ENCODE data around the gene SLC25A43. TPM values are rescaled to one million over a fixed set of nuclear protein-coding genes. Genes with fewer than 3 reads are reported as not detected.

The SLC25A43 gene
- total and polyA plus RNA-seq, 2 of the 4 experiments (the other 2 are of a cell fraction) = 12.3 to 12.5 TPM

DNA sequence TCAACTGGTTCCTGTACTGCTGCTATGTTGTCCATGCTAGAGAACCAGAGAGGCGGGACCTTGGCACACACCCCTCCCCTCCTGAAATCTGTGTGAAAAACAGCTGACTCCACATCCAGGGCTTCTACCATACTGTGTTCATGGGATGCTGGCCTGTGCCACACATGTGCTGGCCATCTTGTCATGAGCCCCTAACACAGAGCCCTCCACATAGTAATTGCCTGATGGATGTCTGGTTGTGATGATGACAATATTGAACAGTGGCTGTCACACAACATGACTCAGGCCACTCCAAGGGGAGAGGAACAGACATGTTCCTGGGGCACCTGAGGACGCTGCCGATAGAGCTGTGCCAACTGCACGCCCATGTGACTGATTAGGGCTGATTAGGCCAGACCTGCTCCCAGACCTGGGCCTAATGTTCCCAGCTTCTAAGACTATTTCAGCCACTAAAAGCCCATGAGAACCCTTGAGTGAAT lies 82.2 kb downstream of the SLC25A43 start:
- Histone ChIP-seq H4K91ac (ENCODE audit: insufficient read depth, low read depth, low read length) (no peak overlapping the region), H3K27me3 (ENCODE audit: control insufficient read depth, insufficient read depth, low read length) (no peaks in the 10 kb centered on the region), H4K8ac (ENCODE audit: low read depth in 2 of 2, low read length in 2 of 2) (no peak overlapping the region), H2BK5ac (ENCODE audit: low read depth, low read length, poor library complexity, severe bottlenecking) (no peak overlapping the region), H4K5ac (ENCODE audit: low read depth, low read length) (no peak overlapping the region), H3K79me1 (ENCODE audit: low read depth in 1 of 2, low read length in 2 of 2) (no peaks in the 10 kb centered on the region), H2BK120ac (ENCODE audit: low read depth, low read length) (no peak overlapping the region), H3K4ac (ENCODE audit: low read depth, low read length) (no peak overlapping the region), H3K9me1 (ENCODE audit: insufficient read depth, low read length) (no peaks in the 10 kb centered on the region), H3K14ac (replicated peaks; ENCODE audit: low read depth, low read length) (no peak overlapping the region), H3K4me3 (ENCODE audit: insufficient read depth, low read depth, low read length) (no peak overlapping the region), H2AK5ac (ENCODE audit: low read depth, low read length) (no peak overlapping the region), H3K27ac (ENCODE audit: insufficient read depth, low read length) (no peak overlapping the region), H3K56ac (ENCODE audit: extremely low read depth, insufficient read depth, low read length) (no peak overlapping the region), H3K4me2 (ENCODE audit: low read depth, low read length) (no peak overlapping the region), H3K9me3 (ENCODE audit: control insufficient read depth, insufficient read depth, low read length) (no peaks in the 10 kb centered on the region), H3K18ac (ENCODE audit: low read depth, low read length) (no peak overlapping the region), H2AFZ (replicated peaks; ENCODE audit: low read length, poor library complexity) (no peak overlapping the region), H3K9ac (ENCODE audit: low read depth, low read length) (no peak overlapping the region), H2BK20ac (ENCODE audit: low read depth, low read length) (no peak overlapping the region), H3K4me1 (ENCODE audit: control insufficient read depth, insufficient read depth, low read length) (peaks cover 4% of the 10 kb centered on the region), H4K20me1 (ENCODE audit: insufficient read depth, low read length) (no peaks in the 10 kb centered on the region), H2AK9ac (replicated peaks; ENCODE audit: low read depth, low read length, poor library complexity) (no peak overlapping the region), H3K23ac (ENCODE audit: low read depth, low read length) (no peak overlapping the region), H3K36me3 (ENCODE audit: control insufficient read depth, insufficient read depth, low read length) (no peaks in the 10 kb centered on the region), H2BK15ac (ENCODE audit: low read depth, low read length) (no peak overlapping the region)
- no peak for TF ChIP-seq CHD1 (IDR thresholded peaks at IDR 0.05; ENCODE audit: low read depth, low read length)
- TF ChIP-seq CEBPB (IDR thresholded peaks at IDR 0.05; ENCODE audit: low read depth, low read length) = no peak
- TF ChIP-seq, protein P1, sequence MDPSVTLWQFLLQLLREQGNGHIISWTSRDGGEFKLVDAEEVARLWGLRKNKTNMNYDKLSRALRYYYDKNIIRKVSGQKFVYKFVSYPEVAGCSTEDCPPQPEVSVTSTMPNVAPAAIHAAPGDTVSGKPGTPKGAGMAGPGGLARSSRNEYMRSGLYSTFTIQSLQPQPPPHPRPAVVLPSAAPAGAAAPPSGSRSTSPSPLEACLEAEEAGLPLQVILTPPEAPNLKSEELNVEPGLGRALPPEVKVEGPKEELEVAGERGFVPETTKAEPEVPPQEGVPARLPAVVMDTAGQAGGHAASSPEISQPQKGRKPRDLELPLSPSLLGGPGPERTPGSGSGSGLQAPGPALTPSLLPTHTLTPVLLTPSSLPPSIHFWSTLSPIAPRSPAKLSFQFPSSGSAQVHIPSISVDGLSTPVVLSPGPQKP (IDR thresholded peaks at IDR 0.05; ENCODE audit: borderline replicate concordance, low read depth, low read length) = no peak
- TF ChIP-seq POLR2A (IDR thresholded peaks at IDR 0.05; ENCODE audit: low read depth, low read length) = no peak
- TF ChIP-seq BHLHE40 (IDR thresholded peaks at IDR 0.05; ENCODE audit: low read depth, low read length) = no peak
- no peak for TF ChIP-seq MAZ (IDR thresholded peaks at IDR 0.05; ENCODE audit: borderline replicate concordance, low read depth, low read length)
- TF ChIP-seq SMC3 (IDR thresholded peaks at IDR 0.05; ENCODE audit: low read depth, low read length) = no peak
- TF ChIP-seq MXI1 (IDR thresholded peaks at IDR 0.05; ENCODE audit: borderline replicate concordance, low read depth, low read length) = no peak
- TF ChIP-seq, protein P2, sequence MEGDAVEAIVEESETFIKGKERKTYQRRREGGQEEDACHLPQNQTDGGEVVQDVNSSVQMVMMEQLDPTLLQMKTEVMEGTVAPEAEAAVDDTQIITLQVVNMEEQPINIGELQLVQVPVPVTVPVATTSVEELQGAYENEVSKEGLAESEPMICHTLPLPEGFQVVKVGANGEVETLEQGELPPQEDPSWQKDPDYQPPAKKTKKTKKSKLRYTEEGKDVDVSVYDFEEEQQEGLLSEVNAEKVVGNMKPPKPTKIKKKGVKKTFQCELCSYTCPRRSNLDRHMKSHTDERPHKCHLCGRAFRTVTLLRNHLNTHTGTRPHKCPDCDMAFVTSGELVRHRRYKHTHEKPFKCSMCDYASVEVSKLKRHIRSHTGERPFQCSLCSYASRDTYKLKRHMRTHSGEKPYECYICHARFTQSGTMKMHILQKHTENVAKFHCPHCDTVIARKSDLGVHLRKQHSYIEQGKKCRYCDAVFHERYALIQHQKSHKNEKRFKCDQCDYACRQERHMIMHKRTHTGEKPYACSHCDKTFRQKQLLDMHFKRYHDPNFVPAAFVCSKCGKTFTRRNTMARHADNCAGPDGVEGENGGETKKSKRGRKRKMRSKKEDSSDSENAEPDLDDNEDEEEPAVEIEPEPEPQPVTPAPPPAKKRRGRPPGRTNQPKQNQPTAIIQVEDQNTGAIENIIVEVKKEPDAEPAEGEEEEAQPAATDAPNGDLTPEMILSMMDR (conservative IDR thresholded peaks at IDR 0.05; ENCODE audit: low read depth, low read length) = no peak
- no peak for TF ChIP-seq RFX5 (IDR thresholded peaks at IDR 0.05; ENCODE audit: low read depth, low read length)
- no peak for TF ChIP-seq RCOR1 (IDR thresholded peaks at IDR 0.05; ENCODE audit: insufficient replicate concordance, low read length)
- TF ChIP-seq, protein P3, sequence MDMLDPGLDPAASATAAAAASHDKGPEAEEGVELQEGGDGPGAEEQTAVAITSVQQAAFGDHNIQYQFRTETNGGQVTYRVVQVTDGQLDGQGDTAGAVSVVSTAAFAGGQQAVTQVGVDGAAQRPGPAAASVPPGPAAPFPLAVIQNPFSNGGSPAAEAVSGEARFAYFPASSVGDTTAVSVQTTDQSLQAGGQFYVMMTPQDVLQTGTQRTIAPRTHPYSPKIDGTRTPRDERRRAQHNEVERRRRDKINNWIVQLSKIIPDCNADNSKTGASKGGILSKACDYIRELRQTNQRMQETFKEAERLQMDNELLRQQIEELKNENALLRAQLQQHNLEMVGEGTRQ (IDR thresholded peaks at IDR 0.05; ENCODE audit: low read depth, low read length) = no peak
- TF ChIP-seq NFE2L2 (IDR thresholded peaks at IDR 0.05; ENCODE audit: low read depth, low read length) = no peak
- no peak for TF ChIP-seq RAD21 (IDR thresholded peaks at IDR 0.05; ENCODE audit: low read length)
- TF ChIP-seq FOS (IDR thresholded peaks at IDR 0.05; ENCODE audit: low read depth, low read length) = no peak
- TF ChIP-seq MAFK (IDR thresholded peaks at IDR 0.05; ENCODE audit: low read depth, low read length) = no peak
- no peak for DNase-seq
- in situ Hi-C loops (cut with MboI; ENCODE audit: low sequenced_read_pairs) (no loop called here), dilution Hi-C loops (cut with HindIII; ENCODE audit: low sequenced_read_pairs, unreplicated experiment) (no loop called here), intact Hi-C loops (cut with micrococcal nuclease) (loop anchor here (10.0 kb wide), 1 partner anchor 733 kb away; no protein-coding TSS in a partner anchor)
- POLR2A ChIA-PET (ENCODE audit: unreplicated experiment) = no interaction called here
- BruUV-seq (replicated peaks) = no TSS peak
- ATAC-seq (ENCODE audit: low read depth) = no peak
- CTCF ChIA-PET = no interaction called here
- WGBS, 2 experiments (ENCODE audit: extremely low coverage in 2 of 2, insufficient read length in 1 of 2) = no CpG with 5 or more reads among the region's 4 CpGs
